Daoy (cell line): ENCODE measurements around the gene ATP6V1G3. TPM values are rescaled to one million over a fixed set of nuclear protein-coding genes. Genes with fewer than 3 reads are reported as not detected.
"Not testable (repeated sequence)": the region's sequence is repeated elsewhere in the genome, so short reads cannot be mapped to it uniquely, and the experiment has no call there.

Experiments
- DNase-seq: peaks from one replicate; pipeline ENCODE4 v3.0.0-alpha.2; 2015; ENCODE audit warnings: low read depth
- total RNA-seq: library from RNA; depleted of rRNA; stranded (reverse); fragments of >200 nt; shearing (Covaris generic); gene quantifications from 2 replicates; pipeline ENCODE4 v1.2.3, GENCODE V29; 2014; rRNA removed

ATP6V1G3 gene, protein sequence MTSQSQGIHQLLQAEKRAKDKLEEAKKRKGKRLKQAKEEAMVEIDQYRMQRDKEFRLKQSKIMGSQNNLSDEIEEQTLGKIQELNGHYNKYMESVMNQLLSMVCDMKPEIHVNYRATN
- total RNA-seq, result not detected in 2 replicates

DNA sequence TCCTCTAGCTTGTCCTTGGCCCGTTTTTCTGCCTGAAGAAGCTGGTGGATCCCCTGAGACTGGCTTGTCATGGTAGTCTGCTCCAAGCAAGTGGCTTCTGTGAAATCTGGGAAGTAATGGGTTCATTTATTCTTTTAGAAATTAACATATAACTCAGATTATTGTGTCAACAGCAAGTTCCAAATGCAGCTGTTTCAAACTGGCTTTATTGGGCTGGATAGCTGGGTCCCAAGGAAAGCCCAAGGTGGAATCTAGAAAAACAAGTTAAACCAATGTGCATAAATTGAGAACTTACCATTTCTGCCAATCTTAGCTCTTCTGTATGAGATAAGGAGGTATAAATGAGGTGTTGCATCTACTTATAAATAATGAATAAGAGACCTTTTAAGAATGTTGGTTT is at the start of gene ATP6V1G3:
TSS of gene ATP6V1G3 (minus strand) at position 101 of the 400 bp plus-strand sequence. CDS start at position 71, 30 bp downstream.
- no peak for DNase-seq

DNA sequence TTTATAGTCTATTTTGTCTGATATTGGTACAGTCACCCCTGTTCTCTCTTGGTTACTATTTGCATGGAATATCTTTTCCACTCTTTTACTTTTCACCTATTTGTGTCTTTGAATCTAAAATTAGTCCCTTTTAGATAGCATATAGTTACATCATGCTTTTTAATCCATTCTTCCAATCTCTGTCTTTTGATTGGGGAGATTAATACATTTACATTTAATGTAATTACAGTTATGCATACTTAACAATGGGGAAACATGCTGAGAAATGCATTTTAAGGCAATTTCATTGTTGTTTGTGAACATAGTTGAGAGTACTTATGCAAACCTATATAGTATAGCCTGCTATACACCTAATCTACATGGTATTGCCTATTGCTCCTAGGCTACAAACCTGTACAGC is 48.4 kb upstream of the ATP6V1G3 start:
- no peak for DNase-seq

DNA sequence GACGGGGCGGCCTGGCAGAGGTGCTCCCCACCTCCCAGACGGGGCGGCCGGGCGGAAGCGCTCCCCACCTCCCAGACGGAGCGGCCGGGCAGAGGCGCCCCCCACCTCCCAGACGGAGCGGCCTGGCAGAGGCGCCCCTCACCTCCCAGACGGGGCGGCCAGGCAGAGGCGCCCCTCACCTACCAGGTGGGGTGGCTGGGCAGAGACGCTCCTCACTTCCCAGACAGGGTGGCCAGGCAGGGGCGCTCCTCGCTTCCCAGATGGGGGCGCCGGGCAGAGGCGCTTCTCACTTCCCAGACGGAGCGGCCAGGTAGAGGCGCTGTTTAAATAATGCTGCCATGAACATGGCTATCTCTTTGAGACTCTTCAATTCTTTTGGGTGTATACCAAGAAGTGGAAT is 43.7 kb upstream of the ATP6V1G3 start:
- no peak for DNase-seq

DNA sequence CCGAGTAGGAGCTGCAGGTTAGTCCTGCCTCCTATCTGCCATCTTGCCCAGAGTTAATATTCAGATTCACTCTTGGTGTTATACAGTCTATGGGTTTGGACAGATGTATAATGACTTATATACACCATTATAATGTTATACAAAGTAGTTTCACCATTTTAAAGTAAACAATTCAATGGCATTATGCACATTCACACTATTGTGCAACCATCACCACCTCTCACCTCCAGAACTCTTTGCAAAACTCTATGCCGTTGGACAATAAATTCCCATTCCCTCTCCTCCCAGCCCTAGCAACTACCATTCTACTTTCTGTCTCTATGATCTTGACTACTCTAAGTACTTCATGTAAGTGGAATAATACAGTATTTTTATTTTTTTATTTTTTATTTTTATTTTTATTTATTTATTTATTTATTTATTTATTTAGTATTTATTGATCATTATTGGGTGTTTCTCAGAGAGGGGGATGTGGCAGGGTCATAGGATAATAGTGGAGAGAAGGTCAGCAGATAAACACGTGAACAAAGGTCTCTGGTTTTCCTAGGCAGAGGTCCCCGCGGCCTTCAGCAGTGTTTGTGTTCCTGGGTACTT is 42.8 kb upstream of the ATP6V1G3 start:
- DNase-seq, result not testable (repeated sequence)

DNA sequence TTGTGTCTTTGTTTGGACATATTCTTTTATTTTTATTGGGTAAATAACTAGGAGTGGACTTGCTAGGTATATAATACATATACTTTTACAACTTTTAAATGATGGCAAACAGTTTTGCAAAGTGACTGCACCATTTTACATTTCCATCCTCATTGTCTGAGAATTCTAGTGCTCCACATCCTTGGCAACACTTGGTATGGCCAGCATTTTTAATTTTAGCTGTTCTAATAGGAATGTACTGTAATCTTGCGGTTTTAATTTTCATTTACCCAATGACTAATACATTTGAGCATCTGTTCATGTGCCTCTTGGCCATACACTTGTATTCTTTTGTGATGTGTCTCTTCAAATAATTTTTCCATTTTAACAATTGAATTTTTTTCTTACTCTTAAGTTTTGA is 37.0 kb upstream of the ATP6V1G3 start:
- peak; percentile 50 for DNase-seq

DNA sequence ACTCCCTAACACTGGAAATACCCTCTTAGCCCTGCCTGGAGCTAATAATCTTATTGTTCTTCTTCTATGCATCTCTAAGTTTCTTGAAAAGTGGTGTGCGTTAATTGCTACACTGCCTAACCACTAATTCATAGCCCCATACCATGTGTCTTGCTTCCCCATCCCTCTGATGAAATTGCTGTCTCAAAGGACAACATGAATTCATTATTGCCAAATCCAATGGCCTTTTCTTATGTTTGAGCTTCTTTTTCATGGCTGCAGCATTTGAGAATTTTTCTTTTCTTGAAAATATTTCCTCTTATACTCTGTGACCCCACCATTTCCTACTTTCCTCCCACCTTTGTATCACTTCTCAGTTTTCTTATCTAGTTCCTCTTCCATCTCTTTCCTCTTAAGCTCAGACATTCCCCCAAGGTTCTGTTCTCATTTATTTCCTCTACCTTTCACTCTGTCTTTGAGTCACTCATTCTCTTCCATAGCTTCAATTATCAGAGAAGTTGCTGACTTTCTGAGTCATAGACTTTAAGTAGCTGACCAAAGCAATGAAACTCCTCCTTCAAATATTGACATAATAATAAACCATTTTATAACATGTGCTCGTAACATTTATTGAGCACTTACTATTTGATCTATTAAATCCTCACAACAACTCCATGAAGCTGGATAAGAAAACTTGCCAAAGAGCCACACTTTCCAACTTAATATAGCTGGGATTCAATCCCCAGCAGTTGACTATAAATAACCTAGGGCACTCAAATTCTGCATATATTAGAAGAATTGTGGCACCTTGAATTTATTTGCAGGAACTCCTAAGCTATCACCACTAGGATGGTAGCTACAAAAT is 35.5 kb upstream of the ATP6V1G3 start:
- no peak for DNase-seq

DNA sequence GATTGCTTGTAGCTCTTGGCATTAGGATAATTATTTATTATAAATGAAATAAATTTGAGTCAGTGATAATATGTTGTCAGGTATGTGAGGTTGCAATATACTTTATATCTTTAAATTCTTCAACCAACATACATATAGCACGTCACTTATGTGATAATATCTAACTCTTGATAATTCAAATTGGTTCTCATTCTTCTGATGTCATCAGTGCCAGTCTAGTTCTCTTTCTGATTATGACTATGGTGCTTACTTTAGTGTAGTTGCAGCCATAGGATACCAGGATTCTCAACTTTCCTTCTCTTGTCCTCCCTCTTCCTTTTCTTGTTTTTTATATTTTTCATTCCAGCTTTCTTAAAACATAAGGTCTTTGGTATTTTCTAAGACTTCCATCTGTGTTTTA is 34.8 kb upstream of the ATP6V1G3 start:
- no peak for DNase-seq

DNA sequence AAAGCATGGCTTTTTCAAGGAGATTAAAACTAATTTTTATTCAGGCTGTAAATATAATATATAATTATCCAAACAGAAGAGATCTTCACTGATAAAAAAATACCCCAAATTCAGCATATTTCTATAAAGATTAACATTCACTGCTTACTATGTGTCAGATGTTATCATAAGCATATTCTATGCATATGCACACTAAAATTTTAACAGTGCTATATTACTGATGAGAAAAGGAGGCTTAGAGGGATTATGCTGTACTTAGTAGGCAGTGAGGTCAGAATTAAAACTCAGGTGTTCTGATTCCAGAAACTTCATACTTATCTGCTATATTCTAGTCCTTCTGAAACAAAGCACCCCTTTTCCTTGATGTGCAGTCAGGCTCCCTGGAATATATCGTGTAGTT is 33.8 kb upstream of the ATP6V1G3 start:
- no peak for DNase-seq

DNA sequence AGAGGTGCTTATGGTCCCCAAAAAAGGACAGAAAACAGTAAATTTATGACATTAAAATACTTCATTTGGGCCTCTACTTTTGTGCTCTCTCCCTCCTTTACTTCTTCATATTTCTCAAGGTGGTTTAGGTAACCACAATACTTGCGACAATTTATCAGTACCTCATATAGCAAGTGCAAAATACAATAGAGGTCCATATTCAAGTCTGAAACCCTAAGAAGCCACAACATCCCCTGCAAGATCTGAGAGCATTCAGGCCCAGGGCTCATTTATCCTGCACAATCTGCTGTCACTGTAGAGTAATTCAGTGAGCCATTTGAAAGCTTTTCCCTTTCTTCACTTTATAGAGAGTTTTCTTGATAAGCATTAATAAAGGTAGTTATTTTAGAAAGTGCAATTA is 24.2 kb upstream of the ATP6V1G3 start:
- DNase-seq, result no peak

DNA sequence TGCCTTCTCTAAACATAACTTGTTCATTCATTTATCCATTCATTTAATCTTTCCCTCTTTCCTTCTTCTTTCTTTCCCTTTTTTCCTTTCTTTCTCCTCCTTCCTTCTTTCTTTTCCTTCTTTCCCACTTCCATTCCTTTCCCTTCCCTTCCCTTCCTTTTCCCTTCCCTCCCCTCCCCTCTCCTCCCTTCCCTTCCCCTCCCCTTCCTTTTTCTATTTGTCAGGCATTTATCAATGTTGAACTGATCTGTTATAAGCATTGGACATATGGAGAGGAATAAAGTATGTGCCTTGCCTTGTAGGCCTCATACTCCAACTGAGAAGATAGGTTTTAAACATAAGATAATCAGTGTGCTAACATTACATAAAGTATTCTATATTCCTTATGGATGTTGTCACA is 23.7 kb upstream of the ATP6V1G3 start:
- DNase-seq, result no peak

DNA sequence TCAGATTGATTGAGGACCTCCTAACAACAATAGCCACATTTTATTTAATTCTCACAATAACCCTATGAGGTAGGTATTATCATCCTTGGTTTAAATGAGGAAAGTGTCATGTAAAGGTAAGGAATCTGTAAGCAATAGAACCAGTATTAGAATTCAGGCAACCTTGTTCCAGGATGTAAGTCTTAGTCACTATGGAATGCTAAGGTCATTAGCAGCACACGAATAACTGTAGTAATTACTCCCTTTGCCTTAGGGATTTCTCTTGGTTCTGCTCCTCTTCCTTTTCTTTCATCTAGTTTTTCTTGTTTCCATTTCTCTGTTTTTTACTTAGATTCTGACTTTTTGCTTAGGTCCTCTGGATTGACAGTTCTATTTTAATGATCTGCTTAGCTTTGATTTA is 23.1 kb upstream of the ATP6V1G3 start:
- no peak for DNase-seq

DNA sequence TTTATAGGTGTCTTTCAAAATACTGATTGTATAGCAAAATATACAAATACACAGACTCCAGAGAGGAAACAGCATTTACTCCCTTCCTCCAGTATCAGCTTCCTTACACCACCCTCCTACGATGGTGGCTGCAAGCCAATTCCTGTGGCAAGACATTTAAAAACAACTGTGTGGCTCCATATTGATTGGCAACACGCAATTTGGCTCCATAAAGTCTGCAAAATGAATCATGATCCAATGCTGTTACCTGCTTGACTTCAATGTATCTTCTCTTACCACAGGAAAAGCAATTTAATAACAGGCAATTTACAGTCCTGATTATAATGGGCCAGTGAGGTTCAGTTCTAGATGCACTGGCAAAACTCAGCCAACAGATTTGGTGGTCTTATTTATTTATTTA is 19.7 kb upstream of the ATP6V1G3 start:
- DNase-seq, result peak; percentile 62

DNA sequence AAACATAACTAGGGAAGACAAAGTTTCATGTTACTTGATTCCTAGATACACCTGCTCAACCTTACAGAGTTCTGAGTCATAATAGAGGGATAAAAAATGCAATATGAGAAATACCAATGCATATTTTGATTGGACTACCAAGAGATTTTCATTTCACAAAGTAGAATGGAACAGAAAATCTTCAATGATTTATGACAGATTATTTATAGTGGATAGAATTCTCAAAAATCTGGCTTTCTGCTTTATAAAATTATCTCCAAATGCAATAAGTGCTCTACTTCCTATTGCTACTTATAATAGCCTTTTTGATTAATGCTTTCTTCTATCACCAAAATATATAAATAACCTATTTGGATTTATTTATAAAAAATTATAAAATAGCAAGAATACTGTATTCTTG is 18.9 kb upstream of the ATP6V1G3 start:
- DNase-seq, result no peak

DNA sequence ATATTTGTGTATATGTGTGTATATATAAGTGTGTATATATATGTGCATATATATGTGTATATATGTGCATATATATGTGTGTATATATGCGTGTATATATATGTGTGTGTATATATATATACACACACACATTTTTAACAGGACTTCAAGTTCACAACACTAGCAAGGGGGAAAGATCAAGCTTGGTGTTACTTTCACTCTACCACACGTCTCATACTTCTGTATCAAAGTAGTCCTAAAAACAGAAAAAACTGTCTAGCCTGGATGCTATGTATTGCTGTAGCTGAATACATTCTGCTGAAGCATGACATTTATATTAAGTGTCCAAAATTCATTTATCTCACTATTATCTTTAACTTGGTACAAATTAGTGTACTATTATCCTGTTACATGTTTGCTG is 17.9 kb upstream of the ATP6V1G3 start:
- no peak for DNase-seq

DNA sequence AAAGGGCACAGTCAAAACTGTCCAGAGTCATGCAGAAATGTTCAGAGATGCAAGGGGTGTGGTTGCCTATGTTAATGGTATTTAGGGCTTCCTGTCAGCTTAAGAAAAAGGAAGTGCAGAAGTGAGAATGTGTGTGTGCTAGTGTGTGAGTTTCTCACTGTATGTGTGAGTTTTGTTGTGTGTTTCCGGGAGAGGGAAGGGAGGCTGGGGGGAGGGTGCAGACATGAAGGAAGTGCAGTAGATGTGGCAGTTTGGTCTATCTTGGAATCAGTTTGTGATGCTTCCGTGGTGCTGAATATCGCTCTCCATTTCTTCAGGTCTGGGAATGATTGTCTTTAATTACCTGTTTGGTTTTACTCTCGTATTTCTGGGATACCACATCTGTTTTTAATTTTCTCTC is 16.5 kb upstream of the ATP6V1G3 start:
- no peak for DNase-seq

DNA sequence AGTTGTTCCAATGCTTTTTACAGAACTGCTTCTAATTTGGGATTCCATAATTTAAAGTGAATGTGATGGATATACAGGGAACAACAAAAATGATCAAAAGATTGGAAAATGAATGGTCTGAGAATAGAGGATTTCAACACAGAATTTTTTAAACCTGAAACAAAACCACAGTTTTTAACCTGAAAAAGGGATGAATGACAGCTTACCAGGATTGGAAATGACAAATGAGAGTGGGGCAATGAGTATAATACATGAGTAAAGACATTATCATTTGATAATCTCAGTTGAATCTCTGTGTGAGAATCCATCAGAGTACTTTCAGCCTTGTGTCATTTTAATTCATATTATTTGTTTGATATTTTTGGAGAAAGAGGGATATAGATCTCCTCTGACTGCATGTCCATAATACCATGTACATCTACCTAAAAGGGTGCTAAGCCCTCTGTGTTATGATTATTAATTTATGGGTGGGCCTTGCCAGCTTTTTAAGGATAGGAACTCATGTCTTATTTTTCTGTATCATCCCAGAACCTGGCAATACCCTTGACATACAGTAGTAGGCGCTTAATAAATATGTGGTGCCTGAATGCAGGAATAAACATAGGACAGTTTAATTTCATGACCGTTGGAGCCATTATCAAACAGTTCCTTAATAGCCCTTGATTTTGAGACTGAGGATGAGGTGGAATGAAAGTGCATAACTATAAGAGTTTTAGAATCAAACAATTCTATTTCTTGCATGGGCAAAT is 12.4 kb upstream of the ATP6V1G3 start:
- no peak for DNase-seq

DNA sequence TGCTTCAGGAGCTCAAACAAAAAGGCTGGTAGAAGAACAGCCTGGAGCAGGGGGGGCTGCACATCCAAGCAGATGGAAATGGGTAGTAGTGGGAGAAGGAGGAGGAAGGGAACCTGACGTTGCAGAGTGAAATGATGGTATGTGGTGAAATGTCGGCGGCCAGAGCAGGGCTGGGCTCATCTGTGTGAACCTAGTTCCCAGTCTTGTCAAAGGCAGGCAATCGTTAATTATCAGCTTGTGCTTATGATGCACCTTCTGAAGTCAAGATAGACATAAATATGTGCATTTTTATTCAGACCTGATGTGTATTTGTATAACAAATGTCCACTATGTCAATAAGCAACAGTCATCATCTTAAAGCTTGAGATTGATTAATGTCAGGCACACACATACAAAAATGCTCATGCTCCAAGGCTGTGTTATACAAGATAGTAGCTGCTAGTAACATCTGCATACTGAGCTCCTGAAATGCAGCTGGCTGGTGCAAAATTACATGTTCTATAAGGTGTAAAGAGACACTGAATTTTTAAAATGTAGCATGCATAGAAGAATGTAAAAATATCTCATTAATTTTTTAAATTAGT is 10.6 kb upstream of the ATP6V1G3 start:
- DNase-seq, result no peak

DNA sequence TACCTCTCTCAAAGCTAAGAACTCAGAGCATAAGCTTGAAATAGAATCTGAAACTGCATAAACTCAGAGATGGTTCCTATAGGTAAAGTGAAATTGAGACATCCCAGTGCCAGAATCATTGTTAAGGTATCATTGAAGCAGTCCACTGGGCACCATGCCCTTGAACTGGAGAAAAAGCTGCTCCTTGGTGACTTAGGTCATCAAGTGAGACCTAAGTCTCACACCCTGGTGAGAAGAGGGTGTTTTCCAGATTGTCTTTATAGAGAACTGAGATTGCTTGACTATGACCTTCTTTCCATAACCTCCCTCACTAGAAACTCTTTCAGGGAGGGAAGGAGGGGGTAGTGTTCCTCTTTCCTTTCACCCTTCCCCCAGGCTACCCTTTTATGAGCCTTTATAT is 9.4 kb upstream of the ATP6V1G3 start:
- no peak for DNase-seq

DNA sequence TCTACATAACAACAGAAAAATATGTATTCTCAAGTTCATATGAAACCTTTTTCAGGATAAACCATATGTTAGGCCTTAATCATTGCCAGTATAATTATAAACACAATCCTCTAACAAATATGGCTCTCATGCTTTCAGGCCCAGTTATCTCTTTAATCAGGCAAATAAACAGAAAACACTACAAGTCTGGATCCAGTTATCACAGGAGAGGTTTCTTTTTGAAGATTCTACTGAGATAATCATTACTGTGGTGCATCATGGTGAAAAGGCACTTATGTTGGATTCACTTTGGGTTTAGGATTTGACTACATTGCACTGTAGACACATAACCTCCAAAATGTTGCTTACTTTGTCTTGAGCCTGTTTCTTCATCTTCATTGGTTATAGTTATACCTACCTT is 8.4 kb upstream of the ATP6V1G3 start:
- DNase-seq, result no peak

DNA sequence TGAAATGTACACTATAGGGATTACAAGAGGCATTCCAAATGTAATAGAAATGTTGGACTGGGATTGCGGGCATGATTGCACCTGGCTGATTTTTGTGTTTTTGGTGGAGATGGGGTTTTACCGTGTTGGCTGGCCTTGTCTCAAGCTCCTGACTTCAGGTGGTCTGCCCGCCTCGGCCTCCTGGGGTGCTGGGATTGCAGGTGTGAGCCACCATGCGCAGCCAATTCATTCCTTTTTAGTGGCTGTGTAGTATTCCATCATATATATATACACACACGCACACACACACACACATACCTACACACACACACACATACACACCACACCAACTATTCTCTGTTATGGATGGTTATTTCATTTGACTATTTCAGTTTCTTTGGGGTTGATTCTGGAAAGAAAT is 4.7 kb upstream of the ATP6V1G3 start:
- no peak for DNase-seq

DNA sequence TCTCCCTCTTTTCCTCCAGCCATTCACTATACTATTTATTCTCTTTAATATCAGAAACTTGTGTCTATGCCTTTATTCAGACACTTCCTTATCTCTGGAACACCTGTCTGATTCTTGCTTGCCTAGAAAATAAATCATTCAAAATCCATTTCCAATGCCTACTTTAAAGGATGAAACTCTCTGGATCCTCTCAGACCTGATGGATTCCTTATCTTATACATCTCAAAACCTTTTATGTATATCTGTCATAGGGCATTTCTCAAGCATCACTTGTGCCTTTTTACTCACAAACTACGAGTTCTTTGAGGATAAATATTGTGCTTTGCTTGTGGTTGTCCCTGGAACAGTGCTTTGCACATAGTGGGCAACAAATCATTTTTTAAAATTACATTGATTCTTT is 3.8 kb upstream of the ATP6V1G3 start:
- DNase-seq, result no peak

DNA sequence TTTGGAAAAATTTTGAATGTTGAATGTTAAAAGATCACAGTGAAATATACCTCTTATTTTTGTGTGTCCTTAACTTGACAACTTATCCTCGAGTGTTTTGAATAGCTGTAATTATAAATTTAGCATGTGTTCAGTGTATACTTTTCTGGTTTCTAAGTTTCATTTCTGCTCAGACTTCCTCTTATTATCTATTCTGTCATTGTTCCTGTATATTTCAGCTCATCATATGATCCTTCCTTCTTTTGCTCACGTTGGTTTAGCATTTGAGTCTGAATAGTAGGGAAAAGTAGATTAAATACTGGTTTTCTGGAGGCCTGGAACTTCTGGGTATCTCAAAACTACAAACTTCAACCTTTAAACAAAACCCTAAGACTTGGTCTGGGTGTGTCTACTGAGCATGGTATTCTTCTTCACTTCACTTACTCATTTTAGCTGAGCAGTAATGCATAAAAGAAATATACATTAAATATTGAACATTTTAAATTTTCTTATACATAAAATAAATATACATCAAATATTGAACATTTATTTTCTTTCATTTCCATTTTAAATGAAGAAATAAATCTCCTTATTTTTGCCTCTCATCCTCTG is 3.3 kb upstream of the ATP6V1G3 start:
- no peak for DNase-seq
